Thoracic aorta (tissue), 2 donors: ENCODE results near the gene MYLIP. TPM values are rescaled to one million over a fixed set of nuclear protein-coding genes. Genes with fewer than 3 reads are reported as not detected.

Experiments used
- ATAC-seq: fragments of 150-250 bp; one replicate; pipeline ENCODE4 v1.8.0; 2017; ENCODE audit warnings: low read depth; ENCODE audit not compliant: insufficient number of reproducible peaks, low FRiP score
- DNase-seq: peaks from one replicate; pipeline ENCODE4 v3.0.0-alpha.2; 2020; ENCODE audit warnings: low spot score
- H3K27ac ChIP-seq, 2 donors: fragments of 200-600 bp; sonication (generic); 1 replicate in 1 of 2; 2 replicates in 1 of 2; pipeline ENCODE4 v1.5.1; 2016; ENCODE audit warnings: mild to moderate bottlenecking in 2 of 2, moderate library complexity in 2 of 2
- H3K27me3 ChIP-seq: fragments of 200-600 bp; sonication (generic); replicated peaks from 2 replicates; pipeline ENCODE4 v1.6.0; 2016; ENCODE audit warnings: mild to moderate bottlenecking; ENCODE audit not compliant: insufficient read depth
- H3K36me3 ChIP-seq: fragments of 200-600 bp; sonication (generic); one replicate; pipeline ENCODE4 v1.5.1; 2016
- H3K4me1 ChIP-seq, 2 donors: fragments of 200-600 bp; sonication (generic); 1 replicate in 1 of 2; 2 replicates in 1 of 2; pipeline versions ENCODE4 v1.5.1 to v1.6.0; 2016; ENCODE audit warnings: low read depth in 2 of 2, mild to moderate bottlenecking in 1 of 2; ENCODE audit not compliant: control insufficient read depth in 1 of 2
- H3K4me3 ChIP-seq: fragments of 200-600 bp; sonication (generic); 2 replicates; pipeline ENCODE4 v1.5.1; 2016; ENCODE audit warnings: mild to moderate bottlenecking
- H3K9me3 ChIP-seq: fragments of 200-600 bp; sonication (generic); 2 replicates; pipeline ENCODE4 v1.5.1; 2016
- CTCF ChIP-seq: fragments of 200-600 bp; sonication (generic); IDR thresholded peaks from one replicate; pipeline ENCODE4 v1.5.1; 2019; ENCODE audit warnings: antibody characterized with exemption
- total RNA-seq, 2 donors: library from RNA; depleted of rRNA; stranded (reverse); fragments of >200 nt; gene quantifications; one replicate each; pipeline versions ENCODE4 v1.1.0 to v1.2.3, GENCODE V29; 2016

The MYLIP gene
- total RNA-seq, 2 donors from 2014 or later: 90.4 to 97.2 TPM

- Histone ChIP-seq H3K9me3 (no peaks in the 10 kb centered on the region), H3K27ac (no peak overlapping the region), H3K27me3 (no peaks in the 10 kb centered on the region), H3K4me1 (no peaks in the 10 kb centered on the region), H3K36me3 (no peaks in the 10 kb centered on the region), H3K4me3 (no peak overlapping the region)
- no peak for DNase-seq
- no peak for ATAC-seq
- TF ChIP-seq CTCF: no peak
Observed at GRCh38 chr6:16168121-16168520, 39.2 kb downstream of the MYLIP start.

- Histone ChIP-seq H3K9me3 (no peaks in the 10 kb centered on the region), H3K27ac (no peak overlapping the region), H3K27me3 (no peaks in the 10 kb centered on the region), H3K4me3 (no peak overlapping the region), H3K4me1 (no peaks in the 10 kb centered on the region), H3K36me3 (no peaks in the 10 kb centered on the region)
- DNase-seq (no peak), ATAC-seq (no peak)
- no peak for TF ChIP-seq CTCF
Observed at GRCh38 chr6:16168858-16169257, 40.0 kb downstream of the MYLIP start.

GRCh38 chr6:16171400-16171799 is 42.5 kb downstream of the MYLIP start:
- no peak overlapping the region for H3K4me3 ChIP-seq
- H3K27me3 ChIP-seq: no peaks in the 10 kb centered on the region
- TF ChIP-seq CTCF: no peak
- ATAC-seq: no peak
- H3K36me3 ChIP-seq: no peaks in the 10 kb centered on the region
- no peak overlapping the region for H3K27ac ChIP-seq
- H3K4me1 ChIP-seq: no peaks in the 10 kb centered on the region
- no peak for DNase-seq
- no peaks in the 10 kb centered on the region for H3K9me3 ChIP-seq

GRCh38 chr6:16173167-16173940 is 44.5 kb downstream of the MYLIP start:
- Histone ChIP-seq H3K36me3 (no peaks in the 10 kb centered on the region), H3K4me1 (no peaks in the 10 kb centered on the region)
- no peak for ATAC-seq

More at GRCh38 chr6:16173167-16173940, 44.5 kb downstream of the MYLIP start:
- Histone ChIP-seq H3K27ac (no peak overlapping the region), H3K9me3 (no peaks in the 10 kb centered on the region), H3K27me3 (no peaks in the 10 kb centered on the region), H3K4me3 (no peak overlapping the region)
- DNase-seq: no peak
- TF ChIP-seq CTCF: no peak
